D341Med (cell line): ENCODE data around the gene TMEM164.

Experiments used
- DNase-seq: peaks from one replicate; pipeline ENCODE4 v3.0.0; 2012; ENCODE audit warnings: low spot score

Gene TMEM164

DNA sequence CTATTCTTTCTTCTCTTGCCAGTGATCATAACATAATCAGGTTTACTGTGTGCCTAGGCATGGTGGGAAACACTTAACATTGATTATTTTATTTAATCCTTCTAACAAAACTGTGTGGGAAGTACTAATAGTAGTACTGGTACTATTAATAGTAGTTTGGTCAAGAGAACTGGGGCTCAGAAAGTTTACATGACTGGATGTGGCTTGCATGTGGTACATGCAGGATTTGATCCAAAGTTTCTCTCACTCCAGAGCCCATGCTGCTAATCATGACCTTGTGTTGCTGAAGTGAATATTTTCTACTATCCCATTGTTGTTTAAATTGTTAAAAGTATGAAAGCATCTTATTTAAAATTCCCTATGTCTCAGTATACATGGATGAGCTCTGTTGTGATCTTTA, 78.4 kb downstream of the TMEM164 start:
- no peak for DNase-seq

DNA sequence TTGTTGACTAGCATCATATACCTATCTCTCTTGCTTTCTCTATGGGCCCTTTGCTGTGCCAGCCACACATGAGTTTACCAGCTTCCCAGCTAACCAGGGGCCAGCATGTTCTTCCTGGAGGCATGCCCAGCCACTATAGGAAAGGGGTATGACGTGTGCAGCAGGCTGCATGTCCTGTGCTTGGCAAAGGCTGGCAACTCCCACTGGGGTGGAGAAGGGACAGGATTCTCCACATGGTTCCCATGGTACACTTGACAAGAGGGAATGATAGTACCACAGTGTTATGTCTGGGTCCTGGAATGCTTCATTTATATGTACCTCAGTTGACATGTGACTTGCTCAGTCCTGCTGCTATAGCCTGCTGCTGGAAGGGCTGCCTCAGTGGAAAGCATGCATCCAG, 78.8 kb downstream of the TMEM164 start:
- DNase-seq, result no peak

DNA sequence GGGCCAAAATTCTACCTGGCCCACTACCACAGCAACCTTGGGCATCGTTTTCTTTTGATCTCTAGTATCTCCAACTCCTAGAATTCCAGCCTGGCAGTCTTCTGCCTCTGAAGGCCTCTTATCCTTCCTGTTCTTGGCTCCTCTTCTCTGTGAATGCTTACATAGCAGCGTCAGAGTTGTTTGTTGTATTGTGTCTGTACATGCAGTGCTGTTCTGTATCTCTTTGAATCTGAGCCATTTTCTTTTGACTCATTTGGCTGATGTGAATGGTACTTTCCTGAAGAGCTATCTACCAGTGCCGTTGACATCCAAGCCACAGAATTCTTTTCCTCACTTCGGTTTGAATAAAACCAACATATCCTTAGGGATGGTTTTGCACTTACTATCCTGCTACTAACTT, 79.2 kb downstream of the TMEM164 start:
- no peak for DNase-seq

DNA sequence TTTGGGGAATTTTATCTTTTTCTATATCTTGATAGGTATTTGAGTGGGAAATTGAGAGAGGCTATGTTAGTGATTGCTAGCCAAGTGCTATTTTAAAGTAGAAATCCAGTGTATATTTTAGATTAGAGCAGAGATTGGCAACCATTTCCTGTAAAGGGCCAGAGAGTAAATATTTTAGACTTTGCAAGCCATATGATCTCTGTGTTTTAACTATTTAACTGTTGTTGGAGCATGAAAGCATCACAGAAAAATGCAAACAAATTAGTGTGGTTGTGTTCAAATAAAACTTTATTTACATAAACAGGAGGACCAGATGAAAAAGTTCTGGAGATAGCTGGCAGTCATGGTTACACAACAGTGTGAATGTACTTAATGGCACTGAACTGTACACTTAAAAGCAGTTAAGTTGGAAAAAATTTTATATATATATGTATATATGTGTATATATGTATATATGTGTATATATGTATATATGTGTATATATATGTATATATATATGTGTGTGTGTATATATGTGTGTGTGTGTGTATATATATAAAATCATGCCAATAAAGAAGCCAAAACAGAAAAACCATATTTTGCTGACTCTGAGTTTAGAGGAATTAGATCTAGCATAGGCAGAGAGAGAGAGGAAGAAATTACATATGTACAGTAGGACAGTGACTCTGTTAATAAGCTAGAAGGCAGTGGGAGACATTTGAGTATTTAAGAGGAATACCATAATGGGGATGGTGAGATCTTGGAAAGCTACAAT, 83.4 kb downstream of the TMEM164 start:
- DNase-seq, result no peak

DNA sequence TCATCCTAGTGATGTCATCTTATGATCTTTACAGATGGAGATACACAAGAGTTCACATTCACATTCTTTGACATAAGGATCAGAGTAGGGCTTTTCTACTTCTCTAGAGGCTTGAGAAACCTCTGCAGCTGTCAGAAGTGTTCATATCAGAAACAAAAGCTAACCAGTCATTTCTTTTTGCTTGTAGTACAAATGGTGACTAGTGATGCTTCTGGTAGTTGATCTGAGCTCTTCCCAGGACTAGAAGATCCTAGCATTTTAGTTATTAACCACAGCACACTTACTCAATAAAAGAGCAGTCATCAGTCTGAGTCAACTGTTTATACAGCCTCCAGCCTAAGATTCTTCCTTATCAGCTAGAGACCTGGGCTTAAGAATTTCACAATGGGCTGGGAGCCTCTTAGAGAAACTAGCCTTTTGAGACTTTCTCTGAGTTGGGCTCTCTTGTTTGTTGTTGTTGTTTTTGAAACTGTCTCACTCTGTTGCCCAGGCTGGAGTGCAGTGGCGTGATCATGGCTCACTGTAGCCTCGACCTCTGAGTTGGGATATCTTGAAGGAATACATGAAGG, 84.1 kb downstream of the TMEM164 start:
- no peak for DNase-seq

DNA sequence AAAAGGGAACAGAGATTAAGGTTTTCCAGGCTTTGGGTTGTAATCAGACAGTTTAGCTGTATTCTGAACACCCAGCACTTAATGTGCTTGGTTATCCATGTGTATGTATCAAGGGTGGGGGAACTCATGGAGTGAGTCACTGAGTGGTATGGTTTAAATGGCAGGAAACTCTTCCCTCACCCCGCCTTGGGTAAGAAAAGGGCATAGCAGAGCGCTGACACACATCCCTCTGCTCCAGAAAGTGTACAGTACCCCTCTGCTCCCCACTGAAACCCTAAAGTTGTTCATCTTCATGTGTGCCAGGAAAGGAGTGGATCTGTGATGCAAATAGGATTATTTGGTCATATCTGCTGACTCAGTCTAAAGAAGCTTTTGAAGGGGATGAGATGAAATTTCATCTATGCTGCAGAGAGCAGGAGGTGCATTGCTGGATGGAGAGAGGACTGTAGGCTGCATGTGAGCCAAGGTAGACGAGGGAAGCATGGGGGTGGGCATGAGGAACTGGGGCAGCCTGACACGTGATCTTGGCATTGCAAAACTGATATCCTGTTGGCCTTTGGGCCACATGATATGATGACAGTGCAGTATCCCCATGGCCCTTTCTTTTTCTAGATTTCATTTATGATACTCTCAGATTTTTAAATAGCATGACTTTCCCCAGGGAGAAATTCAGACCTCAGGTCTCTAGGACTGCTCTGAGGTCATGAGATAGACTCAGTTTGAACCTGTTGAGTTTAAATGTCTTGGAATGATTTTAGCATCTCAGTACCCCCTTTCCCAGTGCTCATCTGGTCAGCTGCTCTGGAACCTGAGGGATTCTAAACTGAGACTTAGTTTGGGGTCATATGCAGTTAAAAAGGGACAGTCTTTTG, 84.8 kb downstream of the TMEM164 start:
- DNase-seq, result no peak

DNA sequence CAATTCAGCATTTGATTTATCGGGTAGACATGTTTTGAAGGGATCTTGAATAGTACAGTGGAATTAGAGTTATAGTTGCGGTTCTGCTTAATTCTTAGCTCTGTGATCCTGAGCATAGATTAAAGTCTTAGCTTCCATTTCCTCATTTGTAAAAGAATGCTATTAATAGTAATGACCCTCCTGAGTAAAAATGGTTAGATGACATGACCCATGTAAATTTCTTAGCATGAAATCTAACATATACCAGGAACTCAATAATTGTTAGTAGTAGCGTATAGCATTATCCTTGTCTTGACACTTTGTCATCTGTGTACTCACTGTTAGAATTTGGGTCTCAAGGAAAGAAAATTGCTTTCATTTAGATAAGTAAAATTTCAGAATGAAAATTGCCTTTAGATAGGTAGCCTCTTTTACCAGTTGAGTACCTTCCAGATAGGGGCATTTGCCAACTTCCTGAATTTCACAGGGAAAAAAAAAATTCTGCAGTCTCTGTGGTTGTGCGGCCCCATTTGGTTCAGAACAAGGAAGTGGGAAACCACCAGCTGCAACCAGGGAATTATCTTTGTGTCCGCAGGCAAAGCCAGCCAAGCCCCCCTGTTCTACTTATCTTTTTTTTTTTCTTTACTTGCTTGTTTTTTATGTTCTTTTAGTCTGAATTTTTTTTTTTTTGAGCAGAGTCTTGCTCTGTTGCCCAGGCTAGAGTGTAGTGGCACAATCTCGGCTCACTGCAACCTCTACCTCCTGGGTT, 86.9 kb downstream of the TMEM164 start:
- DNase-seq, result no peak

DNA sequence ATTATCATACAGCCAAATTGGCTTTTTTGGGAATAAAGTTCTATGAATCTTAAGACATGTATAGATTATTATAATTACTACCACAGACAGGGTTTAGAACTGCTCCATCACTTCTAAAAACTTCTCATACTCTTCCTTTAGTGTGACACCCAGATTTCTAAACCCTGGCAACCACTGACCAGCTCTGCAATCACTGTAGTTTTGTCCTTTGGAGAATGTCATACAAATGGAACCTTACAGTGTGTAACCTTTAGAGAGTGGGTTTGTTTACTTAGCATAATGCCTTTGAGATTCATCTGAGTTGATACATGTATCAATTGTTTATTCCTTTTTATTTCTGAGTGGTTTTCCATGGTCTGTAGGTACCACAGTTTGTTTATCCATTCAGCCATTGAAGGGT, 95.0 kb downstream of the TMEM164 start:
- no peak for DNase-seq

DNA sequence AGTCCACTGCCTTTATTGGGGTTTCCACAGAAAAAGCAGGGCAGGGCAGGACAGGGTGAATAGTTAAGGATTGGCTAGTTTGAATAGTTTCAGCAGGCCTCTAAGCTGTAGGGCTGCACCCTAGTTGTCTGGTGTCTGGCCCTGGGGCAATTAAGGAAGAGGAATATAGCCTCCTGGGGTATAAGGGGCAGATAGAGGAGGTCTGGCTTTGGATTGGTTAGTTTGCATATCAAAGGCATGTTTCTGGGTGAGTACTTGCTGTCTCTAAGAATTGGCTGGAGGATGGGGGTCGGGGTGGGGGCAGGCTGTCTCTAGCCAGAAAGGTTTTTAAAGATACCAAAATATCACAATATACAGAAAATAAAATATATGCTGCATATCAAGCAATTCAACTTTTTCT, 100.4 kb downstream of the TMEM164 start:
- no peak for DNase-seq

DNA sequence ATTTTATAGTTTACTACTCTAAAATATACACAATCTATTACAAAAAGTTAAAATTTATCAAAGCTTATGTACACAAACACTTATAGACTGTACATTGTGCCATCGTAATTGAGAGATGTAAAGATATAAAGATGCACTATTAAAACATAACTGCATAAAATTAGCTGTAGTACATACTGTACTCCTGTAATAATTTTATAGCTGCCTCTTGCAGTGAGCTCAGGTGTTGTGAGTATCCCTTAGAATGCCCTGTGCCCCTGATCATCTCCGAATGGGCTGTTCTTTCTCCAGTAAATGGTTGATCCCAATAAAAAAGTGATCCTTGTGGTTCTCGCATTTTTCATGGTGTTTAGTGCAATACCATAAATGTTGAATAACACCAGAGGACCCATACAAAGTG, 101.2 kb downstream of the TMEM164 start:
- no peak for DNase-seq

DNA sequence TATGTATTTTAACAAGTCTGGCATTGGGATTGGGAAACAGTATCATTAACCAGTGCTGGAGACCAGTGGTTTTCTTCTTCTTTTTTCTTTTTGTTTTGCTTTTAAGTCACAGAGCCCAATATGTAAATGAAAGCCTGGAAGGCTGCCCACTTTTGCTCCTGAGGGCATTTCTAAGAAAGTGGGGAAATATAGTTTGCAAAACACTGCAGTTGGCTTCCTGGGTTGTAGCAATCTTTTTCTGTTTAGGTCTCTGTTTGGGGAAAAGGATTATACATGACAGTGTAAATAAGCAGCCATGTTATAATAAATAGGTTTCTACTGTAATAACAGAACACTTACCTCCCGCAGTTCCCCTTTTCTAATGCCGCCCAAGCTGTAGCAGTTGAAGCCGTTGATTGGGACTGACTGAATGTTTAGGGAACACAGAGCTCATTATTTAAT, 105.5 kb downstream of the TMEM164 start:
- no peak for DNase-seq

DNA sequence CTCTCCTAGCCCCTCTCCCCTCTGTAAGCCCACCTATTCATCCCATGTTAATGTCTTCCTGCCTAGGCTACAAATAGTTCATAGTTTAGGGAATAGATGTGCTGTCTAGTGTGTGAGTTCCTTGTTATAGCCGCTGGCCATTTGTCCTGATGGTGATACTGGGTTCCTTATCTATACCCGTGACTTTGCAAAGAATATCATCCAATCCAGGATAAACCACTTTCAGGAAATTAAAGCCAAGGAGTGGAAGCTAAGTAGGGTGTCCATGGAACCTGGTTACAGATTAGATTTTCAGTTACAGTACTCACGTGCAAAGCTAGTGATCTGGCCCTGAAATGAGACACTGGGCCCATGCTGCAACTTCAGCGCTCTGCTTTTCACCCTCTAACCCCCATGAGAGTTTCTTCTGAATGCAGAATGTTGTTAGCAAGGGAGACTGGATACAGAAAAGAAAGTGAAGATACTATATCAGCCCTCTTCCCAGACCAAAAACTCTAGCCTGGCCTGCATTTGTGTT, 111.4 kb downstream of the TMEM164 start:
- no peak for DNase-seq

DNA sequence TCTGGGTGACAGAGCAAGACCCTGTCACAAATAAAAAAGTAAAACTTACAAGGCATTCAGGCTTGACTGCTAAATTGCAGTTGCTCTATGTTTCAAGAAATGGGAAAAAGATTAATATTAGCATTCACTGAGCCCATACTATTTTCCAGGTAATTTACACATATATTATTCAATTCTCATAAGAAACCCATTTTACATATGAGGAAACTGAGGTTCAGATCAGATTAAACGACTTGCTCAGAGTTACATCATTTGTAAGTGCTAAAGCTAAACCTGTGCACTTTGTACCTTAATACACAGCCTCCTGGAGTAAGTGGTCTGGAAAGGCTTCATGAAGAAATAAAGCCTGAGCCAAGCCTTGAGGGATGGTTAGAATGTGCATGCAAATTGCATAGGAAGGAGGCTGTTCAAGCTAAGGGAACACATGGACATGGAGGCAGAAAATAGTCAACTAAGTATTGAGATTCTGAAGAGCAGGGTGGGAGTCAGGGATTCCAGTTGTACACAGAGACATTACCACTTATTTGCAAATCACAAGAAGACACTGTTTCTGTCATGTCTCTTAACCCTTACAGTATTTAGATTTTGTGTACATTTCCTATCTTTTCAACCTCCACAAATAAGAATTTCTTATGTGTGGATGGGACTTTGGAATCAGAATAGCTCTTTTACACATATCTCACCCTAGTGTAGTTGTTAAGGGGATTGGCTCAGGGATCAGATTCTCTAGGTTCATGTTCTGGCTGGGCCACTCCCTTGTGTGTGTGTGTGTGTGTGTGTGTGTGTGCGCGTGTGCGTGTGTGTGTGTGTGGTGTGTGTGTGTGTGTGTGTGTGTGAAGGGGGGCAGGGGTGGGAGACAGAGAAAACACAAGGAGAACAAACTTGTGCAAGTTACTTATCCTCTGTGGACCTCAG, 113.4 kb downstream of the TMEM164 start:
- DNase-seq, result no peak

DNA sequence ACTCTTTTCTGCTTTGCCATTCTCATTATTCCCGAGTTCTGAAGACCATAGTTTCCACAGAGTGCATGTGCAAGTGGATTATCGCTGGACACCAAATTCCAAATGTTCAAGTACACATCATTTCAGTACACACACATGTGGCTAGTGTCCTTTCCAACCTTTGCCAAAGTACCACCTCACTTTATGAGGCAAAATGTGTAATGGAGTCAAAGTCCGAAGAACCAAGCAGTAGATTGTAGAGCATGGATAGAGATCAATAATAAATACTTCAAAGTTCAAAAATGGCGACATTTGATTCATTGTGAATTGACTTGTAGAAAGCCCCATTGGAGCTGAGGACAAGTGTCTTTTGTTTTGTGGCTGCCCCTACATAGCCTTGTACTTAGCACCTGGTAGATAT, 115.6 kb downstream of the TMEM164 start:
- no peak for DNase-seq

DNA sequence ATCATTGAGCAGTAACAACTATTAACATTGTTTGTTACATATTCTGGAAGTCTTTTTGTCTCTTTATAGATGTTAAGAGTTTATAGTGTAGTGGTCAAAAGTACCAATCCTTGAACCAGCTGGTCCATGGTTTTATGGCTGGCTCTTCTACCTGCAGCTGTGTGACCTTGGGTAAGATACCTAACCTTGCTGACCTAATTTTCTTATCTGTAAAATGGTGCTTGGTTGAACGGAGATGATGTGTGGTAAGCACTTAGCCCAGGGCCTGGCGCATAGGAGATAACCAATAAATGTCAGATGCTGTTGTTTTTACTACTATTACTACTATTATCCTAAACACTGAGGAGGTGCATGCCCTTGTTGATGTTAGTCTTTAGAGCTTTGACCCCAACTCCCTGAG, 116.6 kb downstream of the TMEM164 start:
- no peak for DNase-seq

DNA sequence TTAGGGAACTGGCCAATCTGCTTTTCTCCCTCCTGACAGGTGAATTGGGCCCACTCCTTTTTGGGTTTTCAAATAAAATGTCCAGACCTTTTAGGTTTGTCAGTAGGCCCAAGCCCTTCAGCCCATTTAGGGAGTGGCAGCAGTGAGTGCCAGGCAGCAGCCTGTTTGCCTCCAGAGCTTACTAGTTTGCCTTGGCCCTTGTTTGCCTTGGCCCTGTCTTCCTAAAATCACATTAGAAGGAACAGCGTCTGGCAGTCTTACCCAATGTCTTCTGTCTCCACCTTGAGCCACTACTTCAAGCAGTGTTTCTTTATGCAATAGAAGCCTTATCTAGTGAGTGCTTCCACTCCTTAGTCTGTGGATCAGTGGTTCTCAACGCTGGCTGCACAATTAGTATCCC, 117.1 kb downstream of the TMEM164 start:
- no peak for DNase-seq

DNA sequence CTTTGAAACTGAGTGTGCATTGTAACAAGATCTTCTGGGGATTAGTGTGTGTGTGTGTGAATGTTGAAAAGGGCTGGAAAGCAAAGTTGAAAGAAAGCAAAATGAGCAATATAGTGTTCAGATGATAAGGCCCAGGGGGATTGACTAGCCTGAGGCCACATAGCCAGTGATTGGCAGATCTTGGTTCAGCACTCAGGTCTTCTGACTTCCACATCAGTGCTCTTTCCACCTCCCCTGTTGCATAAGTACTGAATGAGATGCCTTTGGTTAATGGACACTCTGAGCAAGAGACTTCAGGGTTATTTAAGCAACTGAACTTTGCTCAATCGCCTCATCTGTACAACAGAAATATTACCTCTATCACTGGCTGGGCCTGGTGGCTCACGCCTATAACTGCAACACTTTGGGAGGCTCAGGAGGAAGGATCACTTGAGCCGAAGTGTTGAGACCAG, 120.4 kb downstream of the TMEM164 start:
- no peak for DNase-seq

DNA sequence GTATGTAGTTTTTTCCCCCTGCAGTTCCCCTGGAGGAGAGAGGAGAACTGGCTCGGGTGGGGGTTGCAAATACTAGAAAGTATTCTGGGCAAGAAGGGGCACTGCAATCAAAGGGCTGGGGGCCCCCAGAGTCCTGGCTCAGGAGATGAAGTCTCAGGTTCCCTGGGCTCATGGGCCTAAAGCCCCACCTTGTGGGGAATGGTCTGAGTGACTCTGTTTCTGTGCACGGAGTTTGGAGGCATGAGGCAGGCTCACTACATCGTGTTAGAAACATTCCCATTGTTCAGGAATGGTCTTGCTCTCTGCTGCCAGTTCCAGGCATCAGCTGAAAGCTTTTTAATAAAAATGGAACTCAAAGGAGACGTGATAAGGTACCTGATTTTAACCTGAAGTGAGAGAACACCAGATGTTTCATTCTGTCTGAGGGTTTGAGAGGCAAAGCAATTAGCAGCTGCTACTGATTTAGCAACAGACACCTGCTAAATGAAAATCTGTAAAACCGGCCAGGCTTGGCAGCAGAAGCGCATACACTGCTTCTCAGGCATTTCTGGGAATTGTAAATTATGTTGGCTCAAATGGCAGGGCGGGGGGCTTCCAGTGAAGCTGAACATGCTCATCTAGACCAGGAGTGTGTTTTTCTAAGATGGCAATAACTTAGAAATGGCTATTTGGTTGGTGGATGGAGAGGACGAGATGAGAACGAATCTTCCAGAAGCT, 122.7 kb downstream of the TMEM164 start:
- DNase-seq, result peak; percentile 63

DNA sequence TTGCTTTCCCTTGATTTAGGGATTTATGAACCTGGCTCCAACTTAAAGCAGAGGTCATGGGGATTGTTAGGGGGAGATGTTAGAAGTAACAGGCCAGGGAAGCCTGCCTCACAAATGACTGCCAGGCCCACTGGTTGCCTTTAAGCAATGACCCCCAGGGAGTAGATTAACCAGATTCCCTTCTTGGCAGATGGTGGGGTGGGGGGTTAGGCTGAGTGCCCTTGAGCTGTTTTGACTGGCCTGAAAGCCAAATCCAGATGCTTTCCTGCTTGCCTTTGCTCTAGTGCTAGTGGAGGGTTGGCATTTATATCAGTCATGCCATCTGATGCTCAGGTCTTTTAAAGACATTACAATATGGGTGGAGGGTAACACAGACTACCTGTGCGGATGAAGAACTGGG, 128.1 kb downstream of the TMEM164 start:
- peak; percentile 76 for DNase-seq

DNA sequence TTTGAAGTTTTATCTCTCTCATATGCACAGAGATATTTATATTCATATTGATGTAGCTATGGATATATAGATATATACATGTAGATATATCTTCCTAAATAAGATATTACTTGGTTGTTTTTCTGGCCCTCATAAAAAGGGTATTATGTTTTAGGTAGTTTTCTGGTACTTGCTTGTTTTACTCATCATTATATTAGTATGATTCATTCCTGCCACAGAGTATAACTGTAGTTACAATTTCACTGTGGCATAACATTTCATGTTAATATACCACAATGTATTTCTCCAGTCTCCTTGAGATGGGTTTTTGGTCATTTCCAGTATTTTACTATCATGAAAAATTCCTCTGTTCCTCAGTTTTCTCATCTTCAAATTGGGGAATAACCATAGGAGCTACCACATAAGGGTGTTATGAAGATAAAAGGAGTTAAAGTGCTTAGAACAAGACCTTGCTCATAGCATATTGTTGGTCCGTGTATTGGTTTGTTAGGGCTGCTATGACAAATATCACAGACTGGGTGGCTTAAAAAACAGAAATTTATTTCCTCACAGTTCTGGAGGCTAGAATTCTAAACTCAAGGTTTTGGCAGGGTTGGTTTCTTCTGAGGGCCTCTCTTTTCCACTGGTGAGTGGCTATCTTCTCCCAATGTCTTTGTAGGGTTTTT, 129.7 kb downstream of the TMEM164 start:
- no peak for DNase-seq
